GM12801 (cell line): ENCODE results near the gene BARHL1.

Experiments
- CTCF ChIP-seq: IDR thresholded peaks from one replicate; pipeline ENCODE4 v1.5.1; 2011; ENCODE audit warnings: control low read depth; ENCODE audit not compliant: insufficient read length; ENCODE audit errors: extremely low read depth

The BARHL1 gene

DNA sequence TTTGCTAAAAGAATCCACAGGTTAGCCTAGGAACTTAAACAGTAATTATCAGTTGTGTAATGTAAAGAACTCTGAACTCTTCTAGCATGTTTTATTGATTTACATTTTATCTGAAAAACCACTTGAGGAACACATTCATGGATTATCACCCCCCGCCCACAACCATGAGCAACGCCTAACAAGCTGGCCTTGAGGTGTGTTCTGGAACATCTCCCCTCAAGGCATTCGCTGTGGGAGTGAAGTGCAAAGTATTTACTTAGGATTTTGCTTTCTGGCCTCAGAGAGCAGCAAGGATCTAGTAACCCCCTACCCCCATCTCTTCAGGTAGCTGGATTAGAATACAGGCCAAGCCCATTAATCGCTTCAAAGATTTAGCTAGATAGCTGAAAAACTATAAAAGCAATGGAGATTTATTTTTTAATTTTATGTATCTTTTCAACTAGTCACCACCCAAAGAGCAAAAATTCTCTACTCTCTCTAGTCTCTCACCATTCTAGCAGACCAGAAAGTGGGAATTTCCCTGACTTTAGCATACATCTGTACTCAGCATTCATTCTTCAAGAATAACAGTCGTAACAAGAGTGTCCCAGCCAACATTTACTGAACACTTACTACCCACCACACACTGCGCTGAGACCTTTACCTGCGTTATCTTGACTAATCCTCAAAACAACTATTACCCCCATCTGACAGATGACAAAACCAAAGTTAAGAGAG is 50.2 kb downstream of the BARHL1 start:
- TF ChIP-seq CTCF: no peak

- TF ChIP-seq CTCF: no peak
These were observed 51.9 kb downstream of the BARHL1 start for GRCh38 chr9:132634327-132634726.

DNA sequence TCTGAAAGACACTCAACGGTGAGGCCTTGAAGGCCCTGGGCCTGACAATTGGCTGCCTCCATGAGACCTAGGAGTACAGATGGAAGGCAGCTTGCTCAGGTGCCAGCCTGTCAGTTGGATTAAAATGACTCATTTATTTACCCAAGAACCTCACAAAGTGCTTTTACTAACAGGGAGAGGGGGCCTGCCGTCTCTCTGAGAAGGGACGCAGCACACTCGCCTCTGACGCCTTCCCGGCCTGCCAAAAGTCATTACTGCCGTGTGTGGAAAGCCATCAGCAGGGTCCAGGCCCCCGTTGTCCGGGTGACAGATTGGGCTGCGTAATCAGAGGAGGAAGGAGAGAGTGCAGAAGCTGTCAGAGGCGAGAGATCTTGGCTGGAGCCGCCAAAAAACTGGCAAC is 54.9 kb downstream of the BARHL1 start:
- TF ChIP-seq CTCF: no peak

DNA sequence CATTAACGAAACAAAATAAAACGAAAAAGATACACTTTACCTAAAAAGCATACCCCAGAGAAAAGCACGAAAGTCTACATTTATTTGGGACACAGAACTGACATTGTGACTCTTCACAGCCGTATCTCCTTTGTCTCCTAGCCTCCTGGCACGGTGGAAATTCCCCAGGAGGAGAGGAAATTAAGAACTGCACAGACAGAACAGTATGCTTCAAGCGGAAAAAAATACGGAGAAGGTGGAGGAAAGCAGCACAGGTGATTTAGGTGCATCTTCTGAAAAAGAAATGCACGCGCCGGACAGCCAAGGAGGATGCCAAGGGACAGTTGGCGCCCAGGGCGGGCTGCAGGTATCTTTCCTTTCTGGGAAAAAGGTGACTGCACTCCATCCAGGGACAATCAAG is 55.4 kb downstream of the BARHL1 start:
- TF ChIP-seq CTCF: no peak

GRCh38 chr9:132638240-132638639 is 55.8 kb downstream of the BARHL1 start:
- no peak for TF ChIP-seq CTCF

DNA sequence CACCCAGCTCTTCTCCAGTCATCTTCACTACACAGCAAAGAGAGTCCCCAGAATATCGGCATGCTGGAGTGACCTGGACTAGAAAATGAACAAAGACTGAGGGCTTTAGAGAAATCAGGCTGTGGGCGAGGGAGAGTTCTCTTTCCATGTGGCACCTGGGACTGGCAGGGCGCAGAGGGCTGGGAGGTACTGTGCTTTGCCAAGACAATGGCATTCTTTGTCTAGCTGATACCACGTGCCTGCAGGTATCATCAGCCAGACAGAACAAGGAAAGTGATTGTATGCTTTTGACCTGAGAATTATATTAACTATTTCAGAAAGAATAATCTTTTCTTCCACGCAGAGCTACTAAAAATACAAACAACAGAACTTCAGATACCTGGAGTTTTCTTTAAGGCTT is 56.9 kb downstream of the BARHL1 start:
- TF ChIP-seq CTCF: no peak
